GM23338 (cell line): ENCODE results near the gene TTLL9. TPM values are rescaled to one million over a fixed set of nuclear protein-coding genes. Genes with fewer than 3 reads are reported as not detected.
A peak's percentile ranks its signal among the peaks of the same experiment; 100 is the strongest.
"Not testable (repeated sequence)": the region's sequence is repeated elsewhere in the genome, so short reads cannot be mapped to it uniquely, and the experiment has no call there.

Experiments
- ATAC-seq: fragments of 200-7000 bp; cut with Tn5 transposase; 3 replicates; pipeline ENCODE4 v1.9.1; 2020
- DNase-seq: peaks from one replicate; pipeline ENCODE4 v3.0.0-alpha.2; 2015; ENCODE audit warnings: low spot score
- H2AFZ ChIP-seq: fragments of 200-600 bp; sonication (generic); 2 replicates; pipeline ENCODE4 v1.8.0; 2016; ENCODE audit warnings: antibody characterized with exemption, mild to moderate bottlenecking, moderate library complexity
- H3F3A ChIP-seq: fragments of 200-600 bp; sonication (generic); replicated peaks from 2 replicates; pipeline ENCODE4 v1.8.0; 2017; ENCODE audit warnings: antibody characterized with exemption, mixed run types, low read depth
- H3K27ac ChIP-seq: fragments of 200-600 bp; sonication (generic); 2 replicates; pipeline ENCODE4 v1.6.1; 2016; ENCODE audit warnings: low read depth
- H3K27me3 ChIP-seq: fragments of 200-600 bp; sonication (generic); 2 replicates; pipeline ENCODE4 v1.8.0; 2016; ENCODE audit warnings: mild to moderate bottlenecking, mixed run types, moderate library complexity; ENCODE audit not compliant: insufficient read depth
- H3K36me3 ChIP-seq: fragments of 200-600 bp; sonication (generic); 2 replicates; pipeline ENCODE4 v1.8.0; 2016; ENCODE audit warnings: mild to moderate bottlenecking; ENCODE audit not compliant: insufficient read depth
- H3K4me1 ChIP-seq: fragments of 200-600 bp; sonication (generic); 2 replicates; pipeline ENCODE4 v1.8.0; 2016; ENCODE audit warnings: mild to moderate bottlenecking, moderate library complexity; ENCODE audit not compliant: insufficient read depth
- H3K4me2 ChIP-seq: fragments of 200-600 bp; sonication (generic); 2 replicates; pipeline ENCODE4 v1.7.1; 2017; ENCODE audit warnings: mixed run types
- H3K4me3 ChIP-seq: fragments of 200-600 bp; sonication (generic); 2 replicates; pipeline ENCODE4 v1.6.1; 2016; ENCODE audit warnings: mixed run types
- H3K79me2 ChIP-seq: fragments of 200-600 bp; sonication (generic); replicated peaks from 2 replicates; pipeline ENCODE4 v1.8.0; 2017; ENCODE audit warnings: mild to moderate bottlenecking; ENCODE audit not compliant: insufficient read depth
- H3K9me2 ChIP-seq: fragments of 200-600 bp; sonication (generic); 2 replicates; pipeline ENCODE4 v1.8.0; 2017; ENCODE audit not compliant: insufficient read depth
- H4K20me1 ChIP-seq: fragments of 200-600 bp; sonication (generic); replicated peaks from 2 replicates; pipeline ENCODE4 v1.8.0; 2017; ENCODE audit warnings: mild to moderate bottlenecking; ENCODE audit not compliant: insufficient read depth
- H3K27ac Mint-ChIP-seq: 2 replicates; pipeline ENCODE4 v1.8.0; 2020; ENCODE audit warnings: inconsistent platforms, mild to moderate bottlenecking, moderate library complexity, mixed read lengths
- H3K27me3 Mint-ChIP-seq: 3 replicates; pipeline ENCODE4 v1.8.0; 2022; ENCODE audit warnings: low read depth, mild to moderate bottlenecking, moderate library complexity, mixed read lengths, inconsistent platforms; ENCODE audit not compliant: insufficient read depth, poor library complexity
- H3K36me3 Mint-ChIP-seq: 3 replicates; pipeline ENCODE4 v1.8.0; 2021; ENCODE audit warnings: low read depth, mild to moderate bottlenecking, inconsistent platforms, moderate library complexity, mixed read lengths
- H3K4me1 Mint-ChIP-seq: 3 replicates; pipeline ENCODE4 v1.8.0; 2020; ENCODE audit warnings: mild to moderate bottlenecking, inconsistent platforms, mixed read lengths
- H3K4me3 Mint-ChIP-seq: 3 replicates; pipeline ENCODE4 v1.8.0; 2021; ENCODE audit warnings: moderate library complexity, mild to moderate bottlenecking, inconsistent platforms, mixed read lengths
- H3K9me3 Mint-ChIP-seq: 3 replicates; pipeline ENCODE4 v1.8.0; 2020; ENCODE audit warnings: moderate library complexity, mild to moderate bottlenecking, inconsistent platforms, mixed read lengths
- CREB1 ChIP-seq: fragments of 250-450 bp; sonication (Bioruptor Pico); IDR thresholded peaks from 2 replicates; pipeline ENCODE4 v1.5.0; 2020; ENCODE audit warnings: low read depth, mild to moderate bottlenecking, moderate library complexity
- EZH2 ChIP-seq: fragments of 200-600 bp; sonication (generic); IDR thresholded peaks from one replicate; pipeline ENCODE4 v1.8.0; 2017; ENCODE audit warnings: antibody characterized with exemption, mild to moderate bottlenecking, low read depth; ENCODE audit not compliant: unreplicated experiment
- JUNB ChIP-seq: IDR thresholded peaks from one replicate; pipeline ENCODE4 v1.6.1; 2016; ENCODE audit warnings: antibody characterized with exemption; ENCODE audit not compliant: unreplicated experiment
- NANOG ChIP-seq: IDR thresholded peaks from 2 replicates; pipeline ENCODE4 v1.6.1; 2016; ENCODE audit warnings: antibody characterized with exemption, borderline replicate concordance
- STAT1 ChIP-seq: IDR thresholded peaks from one replicate; pipeline ENCODE4 v1.6.1; 2016; ENCODE audit warnings: antibody characterized with exemption; ENCODE audit not compliant: unreplicated experiment
- ZNF114 ChIP-seq: fragments of 250-450 bp; sonication (Bioruptor Pico); IDR thresholded peaks from 2 replicates; pipeline ENCODE4 v1.5.0; 2020; ENCODE audit warnings: mild to moderate bottlenecking, moderate library complexity
- polyA plus RNA-seq: library from polyadenylated mRNA; unstranded; fragments of >200 nt; fragmentation: Nextera tagmentation; extraction: Ambion mirVana; gene quantifications from 2 replicates; pipeline ENCODE4 v1.2.1, GENCODE V29; 2016
- total RNA-seq: library from RNA; depleted of rRNA; stranded (reverse); fragments of >200 nt; shearing (Covaris generic); gene quantifications from 2 replicates; pipeline ENCODE4 v1.2.3, GENCODE V29; 2014
- TF ChIP-seq, protein P1 (sequence below): IDR thresholded peaks from 2 replicates; pipeline ENCODE4 v1.6.1; 2016; ENCODE audit warnings: antibody characterized with exemption
- TF ChIP-seq, protein P2 (sequence below): IDR thresholded peaks from one replicate; pipeline ENCODE4 v1.6.1; 2018; ENCODE audit warnings: antibody characterized with exemption; ENCODE audit not compliant: unreplicated experiment

The TTLL9 gene
- total and polyA plus RNA-seq, 2 experiments from 2014 or later: not detected

DNA sequence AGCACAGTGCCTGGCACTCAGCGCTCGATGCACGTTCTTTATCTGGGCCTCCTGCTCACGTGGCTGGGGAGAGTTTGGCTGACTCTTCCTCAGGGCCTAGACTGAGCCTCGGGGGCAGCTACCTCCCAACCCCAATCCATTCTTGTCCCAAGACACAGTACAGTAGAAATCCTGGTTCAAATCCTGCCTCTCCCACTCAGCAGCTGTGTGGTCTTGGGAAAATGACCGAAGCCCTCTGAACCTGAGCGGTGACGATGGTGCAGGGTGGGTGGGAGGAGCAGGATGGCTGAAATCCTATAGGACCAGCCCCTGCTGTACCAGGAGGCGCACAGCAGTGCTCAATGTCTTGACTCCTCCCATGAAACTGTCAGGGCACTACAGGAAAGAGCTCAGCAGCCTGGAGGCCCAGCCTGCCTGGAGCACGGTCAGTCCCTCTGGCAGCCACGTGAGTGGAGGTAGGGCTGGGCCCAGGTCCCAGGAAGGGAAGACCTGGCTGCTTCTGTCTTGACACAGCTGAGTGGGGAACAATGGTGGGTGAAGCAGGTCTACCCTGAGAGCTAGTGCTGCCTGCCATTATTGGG is 49.9 kb downstream of the TTLL9 start:
- Mint-ChIP-seq H3K27ac (no peak overlapping the region), H3K4me1 (peaks cover 31% of the 10 kb centered on the region), H3K9me3 (peaks cover 69% of the 10 kb centered on the region), H3K4me3 (no peak overlapping the region), H3K27me3 (peaks cover 27% of the 10 kb centered on the region), H3K36me3 (no peaks in the 10 kb centered on the region; the same call in 2 of the 3 replicates)
- ATAC-seq (peak; percentile 80), DNase-seq (peak; percentile 32)
- H4K20me1 ChIP-seq: no peaks in the 10 kb centered on the region
- no peak overlapping the region for H3K4me3 ChIP-seq
- no peaks in the 10 kb centered on the region for H3F3A ChIP-seq
- no peaks in the 10 kb centered on the region for H3K27me3 ChIP-seq
- H3K79me2 ChIP-seq: no peaks in the 10 kb centered on the region
- H3K36me3 ChIP-seq: no peaks in the 10 kb centered on the region
- H2AFZ ChIP-seq: peak overlapping the region; percentile 96; the same call in 1 of the 2 replicates
- TF ChIP-seq CREB1 (CRISPR knock-in tag): no peak
- no peak for TF ChIP-seq ZNF114 (CRISPR knock-in tag)
- TF ChIP-seq, protein P1, sequence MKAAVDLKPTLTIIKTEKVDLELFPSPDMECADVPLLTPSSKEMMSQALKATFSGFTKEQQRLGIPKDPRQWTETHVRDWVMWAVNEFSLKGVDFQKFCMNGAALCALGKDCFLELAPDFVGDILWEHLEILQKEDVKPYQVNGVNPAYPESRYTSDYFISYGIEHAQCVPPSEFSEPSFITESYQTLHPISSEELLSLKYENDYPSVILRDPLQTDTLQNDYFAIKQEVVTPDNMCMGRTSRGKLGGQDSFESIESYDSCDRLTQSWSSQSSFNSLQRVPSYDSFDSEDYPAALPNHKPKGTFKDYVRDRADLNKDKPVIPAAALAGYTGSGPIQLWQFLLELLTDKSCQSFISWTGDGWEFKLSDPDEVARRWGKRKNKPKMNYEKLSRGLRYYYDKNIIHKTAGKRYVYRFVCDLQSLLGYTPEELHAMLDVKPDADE: no peak
- TF ChIP-seq, protein P2, sequence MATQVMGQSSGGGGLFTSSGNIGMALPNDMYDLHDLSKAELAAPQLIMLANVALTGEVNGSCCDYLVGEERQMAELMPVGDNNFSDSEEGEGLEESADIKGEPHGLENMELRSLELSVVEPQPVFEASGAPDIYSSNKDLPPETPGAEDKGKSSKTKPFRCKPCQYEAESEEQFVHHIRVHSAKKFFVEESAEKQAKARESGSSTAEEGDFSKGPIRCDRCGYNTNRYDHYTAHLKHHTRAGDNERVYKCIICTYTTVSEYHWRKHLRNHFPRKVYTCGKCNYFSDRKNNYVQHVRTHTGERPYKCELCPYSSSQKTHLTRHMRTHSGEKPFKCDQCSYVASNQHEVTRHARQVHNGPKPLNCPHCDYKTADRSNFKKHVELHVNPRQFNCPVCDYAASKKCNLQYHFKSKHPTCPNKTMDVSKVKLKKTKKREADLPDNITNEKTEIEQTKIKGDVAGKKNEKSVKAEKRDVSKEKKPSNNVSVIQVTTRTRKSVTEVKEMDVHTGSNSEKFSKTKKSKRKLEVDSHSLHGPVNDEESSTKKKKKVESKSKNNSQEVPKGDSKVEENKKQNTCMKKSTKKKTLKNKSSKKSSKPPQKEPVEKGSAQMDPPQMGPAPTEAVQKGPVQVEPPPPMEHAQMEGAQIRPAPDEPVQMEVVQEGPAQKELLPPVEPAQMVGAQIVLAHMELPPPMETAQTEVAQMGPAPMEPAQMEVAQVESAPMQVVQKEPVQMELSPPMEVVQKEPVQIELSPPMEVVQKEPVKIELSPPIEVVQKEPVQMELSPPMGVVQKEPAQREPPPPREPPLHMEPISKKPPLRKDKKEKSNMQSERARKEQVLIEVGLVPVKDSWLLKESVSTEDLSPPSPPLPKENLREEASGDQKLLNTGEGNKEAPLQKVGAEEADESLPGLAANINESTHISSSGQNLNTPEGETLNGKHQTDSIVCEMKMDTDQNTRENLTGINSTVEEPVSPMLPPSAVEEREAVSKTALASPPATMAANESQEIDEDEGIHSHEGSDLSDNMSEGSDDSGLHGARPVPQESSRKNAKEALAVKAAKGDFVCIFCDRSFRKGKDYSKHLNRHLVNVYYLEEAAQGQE: no peak
- no peak overlapping the region; the same call in 1 of the 2 replicates for H3K4me2 ChIP-seq
- H3K9me2 ChIP-seq: no peaks in the 10 kb centered on the region
- peaks cover 14% of the 10 kb centered on the region for H3K4me1 ChIP-seq
- no peak overlapping the region for H3K27ac ChIP-seq

DNA sequence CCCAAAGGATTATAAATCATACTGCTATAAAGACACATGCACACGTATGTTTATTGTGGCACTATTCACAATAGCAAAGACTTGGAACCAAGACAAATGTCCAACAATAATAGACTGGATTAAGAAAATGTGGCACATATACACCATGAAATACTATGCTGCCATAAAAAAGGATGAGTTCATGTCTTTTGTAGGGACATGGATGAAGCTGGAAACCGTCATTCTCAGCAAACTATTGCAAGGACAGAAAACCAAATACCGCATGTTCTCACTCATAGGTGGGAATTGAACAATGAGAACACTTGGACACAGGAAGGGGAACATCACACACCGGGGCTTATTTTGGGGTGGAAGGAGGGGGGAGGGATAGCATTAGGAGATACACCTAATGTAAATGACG is 51.0 kb downstream of the TTLL9 start:
- H3K36me3 Mint-ChIP-seq, H3F3A ChIP-seq, H3K27ac ChIP-seq, H3K79me2 ChIP-seq, H3K27ac Mint-ChIP-seq, H3K9me2 ChIP-seq, H3K4me3 ChIP-seq, H3K27me3 ChIP-seq, H4K20me1 ChIP-seq, DNase-seq, H3K4me3 Mint-ChIP-seq, H3K36me3 ChIP-seq, H2AFZ ChIP-seq, ATAC-seq, H3K4me2 ChIP-seq: not testable (repeated sequence)
- peaks cover 31% of the 10 kb centered on the region for H3K27me3 Mint-ChIP-seq
- H3K9me3 Mint-ChIP-seq: peaks cover 76% of the 10 kb centered on the region
- H3K4me1 Mint-ChIP-seq: peaks cover 31% of the 10 kb centered on the region
- H3K4me1 ChIP-seq: peaks cover 14% of the 10 kb centered on the region

DNA sequence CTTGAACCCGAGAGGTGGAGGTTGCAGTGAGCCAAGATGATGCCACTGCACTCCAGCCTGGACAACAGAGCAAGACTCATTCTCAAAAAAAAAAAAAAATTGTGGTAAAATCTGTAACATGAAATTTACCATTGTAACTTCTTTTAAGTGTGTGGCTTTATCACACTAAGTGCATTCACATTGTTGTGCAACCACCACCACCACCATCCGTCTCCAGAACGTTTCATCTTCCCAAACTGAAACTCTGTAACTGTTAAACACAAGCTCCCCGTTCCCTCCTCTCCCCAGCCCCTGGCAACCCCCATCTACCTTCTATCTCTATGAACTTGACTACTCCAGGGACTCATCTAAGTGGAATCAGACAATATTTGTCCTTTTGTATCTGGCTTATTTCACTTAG is 51.7 kb downstream of the TTLL9 start:
- no peak overlapping the region for H3K4me2 ChIP-seq
- TF ChIP-seq CREB1 (CRISPR knock-in tag) (no peak), EZH2 (no peak), NANOG (no peak), JUNB (no peak), STAT1 (no peak)
- TF ChIP-seq, protein P1: no peak
- H4K20me1 ChIP-seq: no peaks in the 10 kb centered on the region
- peaks cover 31% of the 10 kb centered on the region for H3K27me3 Mint-ChIP-seq
- H3K79me2 ChIP-seq: no peaks in the 10 kb centered on the region
- H3K4me3 ChIP-seq: no peak overlapping the region
- peaks cover 31% of the 10 kb centered on the region for H3K4me1 Mint-ChIP-seq
- H3K27ac ChIP-seq: no peak overlapping the region
- peaks cover 14% of the 10 kb centered on the region for H3K4me1 ChIP-seq
- no peaks in the 10 kb centered on the region for H3K36me3 ChIP-seq
- no peaks in the 10 kb centered on the region for H3K9me2 ChIP-seq
- peaks cover 75% of the 10 kb centered on the region for H3K9me3 Mint-ChIP-seq
- no peaks in the 10 kb centered on the region for H3K27me3 ChIP-seq
- no peak overlapping the region for H3K27ac Mint-ChIP-seq
- H2AFZ ChIP-seq: no peak overlapping the region
- no peaks in the 10 kb centered on the region; the same call in 2 of the 3 replicates for H3K36me3 Mint-ChIP-seq
- H3K4me3 Mint-ChIP-seq: no peak overlapping the region
- H3F3A ChIP-seq: no peaks in the 10 kb centered on the region
- DNase-seq (no peak), ATAC-seq (no peak)
